Measurements from ENCODE around the gene DCUN1D2. TPM values are rescaled to one million over a fixed set of nuclear protein-coding genes. Genes with fewer than 3 reads are reported as not detected.
"Not testable (repeated sequence)": the region's sequence is repeated elsewhere in the genome, so short reads cannot be mapped to it uniquely, and the experiment has no call there.

Gene DCUN1D2
- total RNA-seq (2014; rRNA removed; shearing (Covaris generic)), result 4.5 and 19.6 TPM in 2 replicates

GRCh38 chr13:113490496-113491417 lies at the start of gene DCUN1D2:
Gene DCUN1D2, minus strand, starts transcription at chr13:113490711. Its CDS starts 42 bp downstream, at chr13:113490669.
- peak; percentile 75 for DNase-seq (ENCODE audit: low spot score)

- no peak for DNase-seq (ENCODE audit: low spot score)
Measured at GRCh38 chr13:113539822-113540221, 49.3 kb upstream of the DCUN1D2 start.

GRCh38 chr13:113539176-113539575 lies 48.7 kb upstream of the DCUN1D2 start:
- no peak for DNase-seq (ENCODE audit: low spot score)

- no peak for DNase-seq (ENCODE audit: low spot score)
Measured at GRCh38 chr13:113538689-113539058, 48.2 kb upstream of the DCUN1D2 start.

- no peak for DNase-seq (ENCODE audit: low spot score)
Measured at GRCh38 chr13:113537909-113538688, 47.6 kb upstream of the DCUN1D2 start.

GRCh38 chr13:113537205-113537604 lies 46.7 kb upstream of the DCUN1D2 start:
- DNase-seq (ENCODE audit: low spot score), result no peak

- DNase-seq (ENCODE audit: low spot score), result no peak
Measured at GRCh38 chr13:113536461-113537110, 46.1 kb upstream of the DCUN1D2 start.

GRCh38 chr13:113535381-113535781 lies 44.9 kb upstream of the DCUN1D2 start:
- no peak for DNase-seq (ENCODE audit: low spot score)

GRCh38 chr13:113534236-113534860 lies 43.8 kb upstream of the DCUN1D2 start:
- DNase-seq (ENCODE audit: low spot score), result no peak

- no peak for DNase-seq (ENCODE audit: low spot score)
Measured at GRCh38 chr13:113533161-113533840, 42.8 kb upstream of the DCUN1D2 start.

GRCh38 chr13:113532156-113532806 lies 41.8 kb upstream of the DCUN1D2 start:
- DNase-seq (ENCODE audit: low spot score), result no peak

- DNase-seq (ENCODE audit: low spot score), result no peak
Measured at GRCh38 chr13:113531041-113531873, 40.7 kb upstream of the DCUN1D2 start.

GRCh38 chr13:113528813-113529180 lies 38.3 kb upstream of the DCUN1D2 start:
- no peak for DNase-seq (ENCODE audit: low spot score)

- DNase-seq (ENCODE audit: low spot score), result no peak
Measured at GRCh38 chr13:113528101-113528812, 37.7 kb upstream of the DCUN1D2 start.

GRCh38 chr13:113527272-113527958 lies 36.9 kb upstream of the DCUN1D2 start:
- no peak for DNase-seq (ENCODE audit: low spot score)

GRCh38 chr13:113526466-113527220 lies 36.1 kb upstream of the DCUN1D2 start:
- no peak for DNase-seq (ENCODE audit: low spot score)

- DNase-seq (ENCODE audit: low spot score), result not testable (repeated sequence)
Measured at GRCh38 chr13:113522438-113522837, 31.9 kb upstream of the DCUN1D2 start.

- DNase-seq (ENCODE audit: low spot score), result no peak
Measured at GRCh38 chr13:113520571-113520970, 30.1 kb upstream of the DCUN1D2 start.
